Astrocyte (in vitro differentiated cells and primary cell): Measurements from ENCODE around the gene AAMP.

ENCODE experiments used
- CTCF ChIP-seq: IDR thresholded peaks from 2 replicates; pipeline ENCODE4 v1.5.1; 2011; ENCODE audit warnings: low read depth, mild to moderate bottlenecking, inconsistent platforms, low read length, moderate library complexity; ENCODE audit not compliant: insufficient read depth
- EZH2 ChIP-seq: IDR thresholded peaks from 2 replicates; pipeline ENCODE4 v1.6.1; 2012; ENCODE audit warnings: mild to moderate bottlenecking, low read length, inconsistent platforms; ENCODE audit not compliant: insufficient read depth

DNA sequence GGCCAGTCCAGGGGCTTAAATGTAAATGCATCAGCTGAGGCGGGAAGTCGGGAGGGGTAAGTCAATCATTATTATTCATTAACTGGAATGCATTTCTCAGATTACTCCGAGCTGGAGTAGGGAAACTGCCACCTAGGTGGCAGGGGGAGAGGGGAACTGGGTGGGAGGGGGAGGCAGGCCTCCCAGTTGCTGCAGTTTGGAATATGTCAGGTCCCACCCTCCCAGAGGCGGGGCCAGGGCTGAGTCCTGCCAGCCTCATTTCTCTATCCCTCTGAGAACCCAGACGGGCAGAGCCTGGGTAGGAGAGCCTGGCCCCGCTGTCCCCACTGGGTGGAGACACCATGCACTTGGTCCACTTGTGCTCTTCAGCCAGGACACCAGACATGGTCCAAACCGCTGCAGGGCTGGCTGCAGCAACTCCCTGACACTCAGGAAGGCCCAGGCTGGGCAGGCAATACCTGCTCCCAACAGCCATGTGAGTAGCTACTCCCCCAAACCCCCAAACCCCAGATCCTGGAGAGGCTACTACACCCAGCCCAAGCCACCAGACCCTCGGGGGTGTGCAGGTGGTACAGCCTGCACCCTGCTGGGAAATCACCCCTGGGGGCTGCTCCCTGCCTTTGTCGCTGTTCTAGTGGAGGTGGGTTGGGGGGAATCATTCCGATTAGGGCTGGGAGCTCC, 9.1 kb downstream of the AAMP start, which contains the start of gene GPBAR1:
- TF ChIP-seq CTCF = no peak
- no peak for TF ChIP-seq EZH2
